Esophagus mucosa (tissue), 1 donor: ENCODE data around the gene TENM4. TPM values are rescaled to one million over a fixed set of nuclear protein-coding genes. Genes with fewer than 3 reads are reported as not detected.
A peak's percentile ranks its signal among the peaks of the same experiment; 100 is the strongest.

ENCODE experiments used
- ATAC-seq: fragments of 200-7000 bp; cut with Tn5 transposase; one replicate; pipeline ENCODE4 v1.9.1; 2020
- total RNA-seq: library from RNA; stranded (reverse); gene quantifications from one replicate; pipeline ENCODE4 v1.2.4, GENCODE V29; 2023
- donor health status: DM: yes; HTN: yes; CAD: no.

Gene TENM4
- total RNA-seq: 21.8 TPM

DNA sequence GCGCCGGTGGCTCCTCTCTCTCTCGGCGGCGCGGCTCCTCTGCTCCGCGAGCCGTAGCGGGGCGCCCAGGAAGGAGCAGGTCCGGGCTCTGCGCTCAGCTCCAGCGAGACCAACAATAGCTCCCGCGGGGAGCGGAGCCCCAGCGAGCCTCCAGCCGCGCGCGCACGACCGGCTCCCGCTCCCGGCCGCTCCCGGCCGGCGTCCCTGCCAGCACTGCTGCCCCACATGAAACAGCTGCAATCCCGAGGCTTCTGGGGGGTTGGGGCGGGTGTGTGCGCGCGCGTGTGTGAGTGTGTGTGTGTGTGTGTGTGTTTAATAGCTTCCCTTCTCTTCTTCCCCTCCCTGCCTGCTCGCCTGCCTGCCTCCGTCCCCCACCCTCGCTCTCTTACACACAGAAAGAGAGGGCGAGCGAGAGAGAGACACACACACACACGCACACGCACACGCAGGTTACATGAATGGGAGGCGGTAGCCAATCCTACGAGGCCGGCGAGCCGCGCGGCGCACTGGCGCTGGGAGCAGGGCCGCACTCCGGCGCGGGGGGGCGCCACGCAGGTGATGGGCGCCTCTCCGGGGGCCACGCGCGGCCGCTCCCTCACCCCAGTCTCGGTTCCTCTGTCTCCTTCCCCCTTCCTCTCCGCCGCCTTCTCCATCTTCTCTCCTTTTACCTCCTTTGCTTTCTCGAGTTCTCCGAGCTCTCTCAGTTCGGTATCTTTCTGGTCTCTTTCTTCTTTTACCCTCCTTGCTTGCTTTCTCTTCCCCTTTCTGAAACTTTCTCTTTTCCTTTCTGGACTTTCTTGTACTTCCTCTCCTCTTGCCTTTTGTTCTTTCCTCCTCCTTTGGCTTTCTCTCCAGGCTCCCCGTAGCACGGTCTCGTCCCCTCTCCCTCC lies at the start of gene TENM4:
TENM4 (minus strand) TSS at position 460 of the 890 bp plus-strand sequence. CDS start 371,086 bp downstream, outside the sequence.
- peak; percentile 71 for ATAC-seq

GRCh38 chr11:79488286-79488685 lies 47.5 kb upstream of the TENM4 start:
- no peak for ATAC-seq

DNA sequence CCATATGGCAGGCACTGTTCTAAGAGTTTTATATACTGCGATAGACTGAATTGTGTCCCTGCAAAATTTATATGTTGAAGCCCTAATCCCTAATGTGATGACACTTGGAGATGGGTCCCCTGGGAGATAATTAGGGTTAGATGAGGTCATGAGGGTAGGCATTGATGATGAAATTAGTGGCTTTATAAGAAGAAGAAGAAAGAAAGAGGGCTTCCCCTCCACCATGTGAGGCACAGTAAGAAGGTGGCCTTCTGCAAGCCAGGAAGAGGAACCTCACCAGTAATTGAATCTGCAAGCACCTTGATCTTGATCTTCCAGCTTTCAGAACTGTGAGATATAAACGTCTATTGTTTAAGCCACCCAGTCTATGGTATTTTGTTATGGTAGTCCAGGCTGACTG lies 46.6 kb upstream of the TENM4 start:
- ATAC-seq: no peak

GRCh38 chr11:79486242-79486984 lies 45.6 kb upstream of the TENM4 start:
- ATAC-seq: no peak

GRCh38 chr11:79485694-79486093 lies 44.9 kb upstream of the TENM4 start:
- no peak for ATAC-seq

DNA sequence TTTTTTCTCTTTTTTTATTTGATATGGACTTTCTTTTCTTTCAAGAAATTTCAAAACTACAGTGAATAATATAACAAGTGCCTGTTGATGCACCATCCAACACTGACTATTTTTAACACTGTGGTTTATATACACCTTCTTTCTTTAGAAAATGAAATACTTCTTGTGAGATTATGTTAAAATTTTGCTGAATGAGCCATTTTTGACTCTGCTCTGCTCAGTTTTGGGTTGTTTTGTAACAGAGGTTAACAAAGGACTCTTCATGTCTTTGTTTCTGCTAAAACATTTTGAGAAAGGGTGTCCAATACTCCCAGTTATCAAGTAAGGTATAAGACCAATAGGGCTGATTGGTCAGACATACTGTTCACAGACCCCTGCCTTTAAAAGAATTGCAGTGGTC lies 44.0 kb upstream of the TENM4 start:
- ATAC-seq: no peak

DNA sequence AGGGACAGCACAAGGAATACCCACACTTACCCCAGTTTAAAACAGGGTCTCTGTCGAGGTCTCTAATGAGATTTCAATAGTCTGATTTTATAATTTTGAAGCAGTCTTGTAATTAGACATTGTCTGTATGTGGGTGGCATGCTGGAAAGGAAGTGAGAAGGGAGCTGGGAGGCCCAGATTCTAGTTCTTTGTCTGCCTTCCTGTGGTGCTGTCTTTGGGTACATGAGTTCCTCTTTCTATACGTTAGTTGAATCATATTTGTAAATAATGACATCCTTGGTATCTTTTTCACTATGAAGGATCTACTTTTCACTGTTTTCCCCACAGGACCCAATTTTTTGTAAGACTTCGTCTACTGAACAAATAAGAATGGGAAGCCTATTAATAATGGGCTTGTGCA lies 42.0 kb upstream of the TENM4 start:
- ATAC-seq: no peak

- ATAC-seq: no peak
Observed at GRCh38 chr11:79481795-79482194, 41.0 kb upstream of the TENM4 start.

DNA sequence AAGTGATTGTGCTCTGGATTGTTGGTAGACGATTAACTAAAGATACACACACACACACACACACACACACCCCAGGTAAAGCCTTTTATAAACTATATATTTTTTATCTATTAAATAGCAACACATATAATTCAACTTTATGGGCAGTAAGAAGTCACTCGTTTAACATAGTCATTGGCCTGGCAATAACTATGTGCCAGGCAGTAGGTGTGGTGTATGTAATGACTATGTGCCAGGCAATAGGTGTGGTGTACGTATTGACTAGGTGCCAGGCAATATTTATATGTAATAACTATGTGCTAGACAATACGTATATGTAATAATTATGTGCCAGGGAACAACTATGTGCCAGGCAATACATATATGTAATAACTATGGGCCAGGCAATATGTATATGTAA lies 40.0 kb upstream of the TENM4 start:
- ATAC-seq: no peak

GRCh38 chr11:79472819-79473529 lies 32.1 kb upstream of the TENM4 start:
- ATAC-seq: no peak

DNA sequence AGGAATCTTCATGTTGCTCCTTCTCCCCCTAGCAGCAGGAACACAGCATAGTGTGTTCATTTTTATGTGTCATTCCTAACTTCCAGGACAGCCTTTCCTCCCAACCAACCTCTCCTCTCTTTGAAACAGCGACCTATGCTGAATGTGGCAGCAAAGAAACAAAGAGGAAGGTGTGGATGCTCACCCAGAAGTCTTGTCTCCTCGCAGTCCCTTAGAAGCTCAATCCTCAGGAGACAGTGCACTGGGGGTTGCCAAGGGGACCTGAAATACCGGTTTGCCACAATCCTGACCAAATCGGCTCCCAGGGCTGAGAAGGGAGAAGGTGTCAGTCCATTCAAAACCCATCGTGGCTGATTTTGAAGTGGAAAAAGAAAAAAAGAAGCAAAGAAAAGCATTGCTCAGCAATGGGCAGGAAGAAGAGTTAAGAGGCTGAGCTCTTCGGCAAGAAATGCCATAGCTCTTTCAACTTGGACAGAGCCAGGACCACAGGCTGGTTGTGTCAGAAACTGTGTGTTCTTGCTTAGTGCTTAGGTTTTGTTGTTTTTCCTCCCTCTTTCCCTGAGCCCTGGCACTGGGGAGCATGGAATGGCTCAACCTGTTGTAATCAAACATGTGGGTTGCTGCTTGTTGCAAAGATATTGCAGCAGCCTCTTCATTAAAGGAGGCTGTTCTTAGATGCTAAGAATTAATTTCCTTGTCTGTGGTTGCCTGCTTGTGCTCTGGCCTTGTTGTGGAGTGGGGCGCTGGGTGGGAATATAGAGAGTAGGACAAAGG lies 30.4 kb upstream of the TENM4 start:
- ATAC-seq: no peak

DNA sequence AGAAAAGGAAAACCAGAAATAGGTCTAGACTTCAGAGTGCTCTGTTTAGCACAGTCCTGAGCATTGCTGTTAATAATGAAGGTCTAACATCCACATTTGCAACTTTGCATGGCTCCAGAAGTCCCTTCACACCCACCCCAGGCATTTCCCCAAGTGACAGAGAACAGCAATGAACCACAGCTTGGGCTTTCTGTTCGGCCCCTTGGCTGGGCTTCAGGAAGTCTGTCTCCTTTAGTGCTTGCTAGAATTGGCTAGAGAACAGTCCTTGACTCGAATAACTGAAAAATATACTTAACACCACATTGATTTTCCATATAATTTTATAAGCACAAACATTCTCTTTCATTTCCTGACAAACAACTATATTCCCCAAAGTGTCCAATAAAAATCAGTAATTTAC lies 29.3 kb upstream of the TENM4 start:
- ATAC-seq: no peak

- ATAC-seq: no peak
Observed at GRCh38 chr11:79467761-79468160, 26.9 kb upstream of the TENM4 start.

DNA sequence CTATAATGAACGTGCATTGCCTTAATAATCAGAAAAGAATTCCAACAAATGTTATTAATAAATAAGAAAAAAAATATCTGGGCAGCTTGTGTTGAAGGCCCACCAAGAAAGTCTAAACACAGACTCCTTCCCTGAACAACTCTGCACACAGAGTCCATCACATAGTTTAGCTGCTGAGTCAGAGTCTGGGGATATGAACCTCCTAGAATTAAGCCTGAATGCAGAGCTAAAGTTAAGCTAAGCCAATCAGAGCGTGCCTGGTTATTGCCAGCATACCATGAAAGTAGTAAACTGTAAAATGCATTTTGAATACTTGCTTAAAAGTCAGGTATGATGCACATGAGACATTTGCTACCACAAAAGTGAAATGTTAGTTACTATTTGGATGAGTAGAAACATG lies 25.6 kb upstream of the TENM4 start:
- ATAC-seq: peak; percentile 59

DNA sequence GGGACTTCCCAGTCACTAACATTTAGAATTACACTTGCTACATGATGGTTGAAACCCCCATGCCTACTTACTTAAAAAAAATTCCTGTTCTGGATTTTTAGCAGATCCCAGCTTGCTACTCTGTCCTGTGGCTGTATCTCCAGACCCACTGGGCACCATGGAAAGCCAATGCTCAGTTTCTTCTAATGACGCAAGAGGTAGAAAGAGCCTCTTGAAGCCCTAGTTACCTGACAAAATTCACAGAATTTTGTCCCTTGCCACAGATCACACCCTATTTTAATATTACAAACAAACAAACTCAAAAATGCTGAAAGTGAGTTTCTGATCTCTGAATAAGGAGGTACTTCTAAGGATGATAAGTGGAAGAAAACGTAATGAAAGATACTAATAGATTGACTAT lies 24.3 kb upstream of the TENM4 start:
- no peak for ATAC-seq

GRCh38 chr11:79461666-79462645 lies 21.1 kb upstream of the TENM4 start:
- ATAC-seq: no peak

- ATAC-seq: peak; percentile 76
Observed at GRCh38 chr11:79461144-79461543, 20.3 kb upstream of the TENM4 start.

- ATAC-seq: no peak
Observed at GRCh38 chr11:79458709-79459108, 17.9 kb upstream of the TENM4 start.

DNA sequence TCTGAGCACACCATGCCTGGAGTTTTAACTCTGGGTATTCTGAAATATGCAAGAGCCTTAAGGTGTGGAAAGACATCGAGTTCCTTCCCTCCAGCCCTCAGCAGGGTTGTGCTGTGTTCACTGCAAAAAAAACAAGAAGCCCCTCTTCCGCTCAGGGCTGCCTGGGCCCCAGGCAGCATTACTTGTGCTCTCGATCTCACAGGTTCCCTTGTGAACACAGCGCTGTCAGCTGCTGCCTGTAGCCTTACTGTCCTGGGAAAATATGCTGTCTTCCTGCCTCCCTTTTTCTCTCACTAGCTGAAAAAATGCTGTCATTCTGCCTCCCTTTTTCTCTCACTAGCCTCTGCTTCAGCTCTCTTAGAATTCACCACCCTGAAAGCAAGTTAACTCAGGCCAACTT lies 15.7 kb upstream of the TENM4 start:
- no peak for ATAC-seq

DNA sequence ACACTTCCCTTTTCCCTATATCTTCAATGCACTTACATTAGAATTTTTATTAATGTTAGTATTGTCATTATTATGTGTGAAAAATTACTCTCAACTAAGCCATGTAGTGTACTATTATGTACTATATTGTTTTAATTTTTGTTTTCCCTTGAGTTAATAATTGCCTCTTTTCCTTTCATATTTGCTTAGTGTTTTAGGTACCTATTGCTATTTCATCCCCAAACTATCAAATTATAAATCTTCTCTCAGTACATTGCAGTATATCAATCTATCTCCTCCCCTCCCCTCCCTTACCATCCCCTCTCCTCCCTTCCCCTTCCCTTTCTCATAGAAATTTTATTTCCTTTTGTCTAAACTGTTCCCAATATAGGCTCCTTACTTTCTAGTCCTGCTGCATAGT lies 12.8 kb upstream of the TENM4 start:
- no peak for ATAC-seq

DNA sequence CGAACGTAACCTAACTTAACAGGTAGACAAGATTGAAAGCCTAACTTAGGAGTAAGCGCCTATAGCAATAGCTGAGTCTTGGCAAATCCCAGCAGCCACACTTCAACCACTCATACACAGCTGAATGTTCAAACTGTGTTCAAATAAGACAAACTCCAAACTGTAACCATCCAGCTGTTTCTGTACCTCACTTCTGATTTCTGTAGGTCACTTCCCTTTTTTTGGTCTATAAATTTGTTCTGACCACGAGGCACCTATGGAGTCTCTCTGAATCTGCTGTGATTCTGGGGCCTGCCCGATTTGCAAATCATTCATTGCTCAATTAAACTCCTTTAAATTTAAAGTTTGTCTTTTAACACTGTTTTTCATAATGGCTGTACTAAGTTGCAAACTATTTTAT lies 8.2 kb upstream of the TENM4 start:
- no peak for ATAC-seq
